Dermis microvascular lymphatic vessel endothelial cell (primary cell): ENCODE data around the gene SLC16A6. TPM values are rescaled to one million over a fixed set of nuclear protein-coding genes. Genes with fewer than 3 reads are reported as not detected.
A peak's percentile ranks its signal among the peaks of the same experiment; 100 is the strongest.
"Not testable (repeated sequence)": the region's sequence is repeated elsewhere in the genome, so short reads cannot be mapped to it uniquely, and the experiment has no call there.

Source experiments
- DNase-seq, 2 donors: peaks; one replicate each; pipeline versions ENCODE4 v3.0.0 to v3.0.0-alpha.2; 2010; ENCODE audit warnings: low read depth in 2 of 2
- total RNA-seq: library from RNA; depleted of rRNA; stranded (reverse); fragments of >200 nt; gene quantifications from 2 replicates; pipeline ENCODE4 v1.2.1, GENCODE V29; 2014

SLC16A6 gene
- total RNA-seq, 1 donor from 2014 or later, result 1.0 TPM

DNA sequence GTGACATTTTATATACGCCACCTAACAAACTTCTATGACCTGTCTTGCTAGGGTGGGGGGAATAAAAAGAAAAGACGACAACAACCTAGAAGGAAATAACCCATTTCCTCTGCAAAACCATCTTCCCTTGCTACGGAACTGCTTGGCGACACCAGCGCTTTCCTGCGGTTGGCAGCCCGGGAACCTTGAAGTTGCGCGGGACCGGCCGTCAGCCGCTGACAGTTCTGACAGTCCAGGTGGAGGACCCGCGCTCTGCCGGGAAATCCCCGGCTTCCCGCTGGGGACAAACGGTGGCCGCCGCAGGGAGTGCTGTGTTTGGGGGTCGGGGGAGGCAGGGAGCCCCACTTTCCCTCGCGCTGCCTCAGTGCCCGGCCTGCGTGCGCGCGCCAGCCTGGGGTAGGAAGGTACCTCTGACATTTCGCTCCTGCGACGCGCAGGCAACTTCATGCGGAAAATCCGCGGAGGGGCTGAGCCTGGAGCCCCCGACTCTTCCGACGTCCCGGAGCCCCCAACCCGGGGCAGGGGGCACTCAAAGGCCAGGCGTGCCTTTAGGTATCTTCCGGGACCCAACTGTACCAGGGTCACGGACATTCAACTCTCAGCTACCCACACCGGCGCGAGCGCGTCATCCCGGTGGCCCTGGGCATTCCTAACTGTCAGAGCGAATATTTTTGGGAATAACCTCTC is 516 bp downstream of the SLC16A6 start:
- DNase-seq, result peak in 1 of 2 donors; percentile 27

GRCh38 chr17:68289936-68290267 is 1.0 kb downstream of the SLC16A6 start:
- no peak for DNase-seq

- DNase-seq, result no peak
Measured at GRCh38 chr17:68289473-68289872, 1.5 kb downstream of the SLC16A6 start.

GRCh38 chr17:68288804-68289203 is 2.1 kb downstream of the SLC16A6 start:
- no peak for DNase-seq

- DNase-seq, result no peak
Measured at GRCh38 chr17:68288375-68288774, 2.6 kb downstream of the SLC16A6 start.

DNA sequence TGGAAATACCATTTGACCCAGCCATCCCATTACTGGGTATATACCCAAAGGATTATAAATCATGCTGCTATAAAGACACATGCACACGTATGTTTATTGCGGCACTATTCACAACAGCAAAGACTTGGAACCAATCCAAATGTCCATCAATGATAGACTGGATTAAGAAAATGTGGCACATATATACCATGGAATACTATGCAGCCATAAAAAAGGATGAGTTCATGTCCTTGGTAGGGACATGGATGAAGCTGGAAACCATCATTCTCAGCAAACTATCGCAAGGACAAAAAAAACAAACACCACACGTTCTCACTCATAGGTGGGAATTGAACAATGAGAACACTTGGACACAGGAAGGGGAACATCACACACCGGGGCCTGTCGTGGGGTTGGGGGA is 9.0 kb downstream of the SLC16A6 start:
- DNase-seq, result not testable (repeated sequence)

DNA sequence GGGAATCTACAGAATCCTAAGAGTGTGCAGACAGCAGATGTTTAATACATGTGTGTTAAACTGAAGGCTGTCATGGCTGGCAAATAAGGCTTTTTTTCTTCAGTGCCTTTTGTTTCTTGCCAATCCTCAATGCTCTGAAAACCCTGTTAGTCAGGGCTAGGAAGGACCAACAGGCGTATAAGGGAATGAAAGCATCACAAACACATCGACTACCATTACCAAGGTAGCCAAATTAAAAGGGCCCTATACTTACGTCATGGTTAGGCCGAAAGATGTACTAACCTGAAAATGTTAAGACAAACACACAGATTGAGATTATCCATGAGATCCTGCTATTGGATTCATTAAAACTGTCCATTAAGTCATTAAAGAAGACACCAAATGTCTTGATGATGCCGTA is 13.1 kb downstream of the SLC16A6 start:
- no peak for DNase-seq

DNA sequence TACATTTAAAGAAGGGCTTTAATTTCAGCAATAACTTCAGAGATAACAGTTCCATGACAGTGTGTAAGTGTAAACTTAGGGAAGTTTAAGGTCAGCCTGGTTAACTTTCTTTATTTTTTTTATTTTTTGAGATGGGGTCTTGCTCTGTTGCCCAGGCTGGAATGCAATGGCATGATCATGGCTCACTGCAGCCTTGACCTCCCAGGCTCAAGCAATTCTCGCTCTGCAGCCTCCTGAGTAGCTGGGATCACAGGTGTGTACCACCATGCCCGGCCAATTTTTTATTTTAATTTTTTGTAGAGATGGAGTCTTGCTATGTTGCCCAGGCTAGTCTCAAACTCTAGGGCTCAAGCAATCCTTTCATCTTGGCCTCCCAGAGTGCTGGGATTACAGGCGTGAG is 14.6 kb downstream of the SLC16A6 start:
- not testable (repeated sequence) for DNase-seq

- no peak for DNase-seq
Measured at GRCh38 chr17:68273722-68274121, 17.2 kb downstream of the SLC16A6 start.

DNA sequence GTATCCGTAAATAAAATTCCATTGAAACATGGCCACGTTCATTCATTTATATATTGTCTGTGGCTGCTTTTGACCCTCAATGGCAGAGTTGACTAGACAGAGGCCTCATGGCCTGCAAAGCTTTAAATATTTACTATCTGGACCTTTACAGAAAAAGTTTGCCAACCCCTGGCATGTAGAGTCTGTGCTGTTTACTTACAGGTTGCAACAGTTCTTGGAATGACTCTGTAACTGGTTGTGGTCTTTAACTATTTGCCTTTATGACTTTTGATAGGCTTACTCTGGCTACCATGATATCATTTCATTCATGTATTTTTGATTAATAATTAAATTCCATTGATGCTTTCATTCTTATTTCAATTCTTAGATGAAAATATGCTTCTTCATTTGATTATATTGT is 25.1 kb downstream of the SLC16A6 start:
- DNase-seq, result not testable (repeated sequence)

GRCh38 chr17:68263101-68263681 is 27.7 kb downstream of the SLC16A6 start:
- DNase-seq, result peak; percentile 16 to 40

GRCh38 chr17:68262467-68262866 is 28.5 kb downstream of the SLC16A6 start:
- not testable (repeated sequence) for DNase-seq

- no peak for DNase-seq
Measured at GRCh38 chr17:68260051-68260762, 30.7 kb downstream of the SLC16A6 start.

DNA sequence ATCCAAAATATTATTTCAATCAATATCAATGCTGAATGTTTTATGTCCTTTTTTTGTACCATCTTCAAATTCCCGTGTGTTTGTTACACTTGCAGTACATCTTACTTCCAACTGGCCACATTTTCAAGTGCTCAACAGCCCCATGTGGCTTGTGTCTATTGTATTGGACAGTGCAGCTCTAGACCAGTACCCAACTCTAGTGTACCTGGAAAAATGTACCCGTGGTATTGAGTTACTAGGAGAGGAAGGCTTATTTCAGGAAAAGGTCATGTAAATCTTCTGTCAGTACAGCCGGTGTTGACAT is 31.3 kb downstream of the SLC16A6 start:
- DNase-seq, result not testable (repeated sequence)

DNA sequence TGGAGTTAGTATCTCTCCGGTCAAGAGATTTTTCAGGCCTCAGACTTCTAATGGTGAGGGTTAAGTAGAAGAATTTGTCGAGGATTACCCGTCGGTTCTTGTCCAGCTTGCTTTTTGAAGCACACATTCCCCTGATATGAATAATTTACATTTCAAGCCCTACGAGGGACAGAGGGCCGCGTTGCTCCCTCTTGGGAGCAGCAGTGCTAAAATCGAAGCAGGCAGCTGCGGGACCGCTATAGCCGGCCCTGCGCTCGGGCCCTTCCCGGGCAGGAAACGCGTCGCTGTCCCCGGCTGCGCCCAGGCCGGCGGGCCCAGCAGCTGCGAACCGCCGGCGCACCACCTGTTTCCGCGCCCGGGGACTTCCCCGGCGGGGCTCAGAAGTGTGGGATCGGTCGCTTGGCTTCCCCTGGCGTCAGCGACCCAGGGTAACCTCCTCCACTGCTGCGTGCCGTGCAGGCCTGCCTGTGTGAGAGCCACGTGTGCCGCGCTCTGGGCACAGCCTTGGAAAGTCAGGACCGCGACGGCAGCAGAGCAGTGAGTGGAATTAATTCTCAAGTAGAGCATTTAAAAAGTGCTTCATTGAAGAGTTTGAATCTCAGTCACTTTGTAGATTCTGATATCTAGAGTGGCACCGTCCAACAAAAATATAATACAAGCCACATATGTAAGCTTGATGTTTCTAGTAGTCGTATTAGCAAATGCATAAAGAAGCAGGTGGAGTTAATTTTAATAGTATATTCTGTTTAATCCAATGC is 31.9 kb downstream of the SLC16A6 start:
- peak; percentile 64 to 75 for DNase-seq

DNA sequence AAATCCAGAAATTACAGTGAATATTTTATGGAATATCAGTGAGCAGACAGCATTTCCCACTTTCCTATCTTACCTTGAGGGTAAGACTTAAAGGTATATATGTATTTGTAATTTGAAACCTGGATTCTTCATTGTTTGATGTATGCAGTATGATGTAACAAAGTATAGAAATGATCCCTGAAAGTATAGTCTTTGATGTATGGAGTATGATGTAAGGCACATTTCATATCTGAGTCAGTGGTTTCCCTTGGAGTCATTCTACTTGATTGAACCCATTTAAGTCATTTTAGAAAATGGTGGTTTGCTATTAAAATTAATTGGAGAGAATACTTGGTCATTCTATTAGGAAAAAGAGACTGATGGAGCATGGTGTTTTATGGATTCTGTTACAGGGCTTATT is 33.0 kb downstream of the SLC16A6 start:
- no peak for DNase-seq

- DNase-seq, result not testable (repeated sequence)
Measured at GRCh38 chr17:68256701-68257100, 34.2 kb downstream of the SLC16A6 start.

- no peak for DNase-seq
Measured at GRCh38 chr17:68255731-68256538, 35.0 kb downstream of the SLC16A6 start.

GRCh38 chr17:68255151-68255550 is 35.8 kb downstream of the SLC16A6 start:
- DNase-seq, result no peak

GRCh38 chr17:68253426-68253825 is 37.5 kb downstream of the SLC16A6 start:
- DNase-seq, result not testable (repeated sequence)

- no peak for DNase-seq
Measured at GRCh38 chr17:68249354-68249765, 41.6 kb downstream of the SLC16A6 start.
